Activated naive CD4-positive, alpha-beta T cell treated with anti-CD3 and anti-CD28 coated beads, Interleukin-2, amount 10 ng/mL, durations not matched to agents 5 hours and 36 hours (primary cell): ENCODE data around the gene MCM5. TPM values are rescaled to one million over a fixed set of nuclear protein-coding genes. Genes with fewer than 3 reads are reported as not detected.

Experiments used
- total RNA-seq, 2 experiments: library from RNA; stranded (reverse); gene quantifications; one replicate each; pipeline ENCODE4 v1.2.3, GENCODE V29; 2021

The MCM5 gene
- total RNA-seq = 100 to 1,000 TPM; 139 to 148 TPM

DNA sequence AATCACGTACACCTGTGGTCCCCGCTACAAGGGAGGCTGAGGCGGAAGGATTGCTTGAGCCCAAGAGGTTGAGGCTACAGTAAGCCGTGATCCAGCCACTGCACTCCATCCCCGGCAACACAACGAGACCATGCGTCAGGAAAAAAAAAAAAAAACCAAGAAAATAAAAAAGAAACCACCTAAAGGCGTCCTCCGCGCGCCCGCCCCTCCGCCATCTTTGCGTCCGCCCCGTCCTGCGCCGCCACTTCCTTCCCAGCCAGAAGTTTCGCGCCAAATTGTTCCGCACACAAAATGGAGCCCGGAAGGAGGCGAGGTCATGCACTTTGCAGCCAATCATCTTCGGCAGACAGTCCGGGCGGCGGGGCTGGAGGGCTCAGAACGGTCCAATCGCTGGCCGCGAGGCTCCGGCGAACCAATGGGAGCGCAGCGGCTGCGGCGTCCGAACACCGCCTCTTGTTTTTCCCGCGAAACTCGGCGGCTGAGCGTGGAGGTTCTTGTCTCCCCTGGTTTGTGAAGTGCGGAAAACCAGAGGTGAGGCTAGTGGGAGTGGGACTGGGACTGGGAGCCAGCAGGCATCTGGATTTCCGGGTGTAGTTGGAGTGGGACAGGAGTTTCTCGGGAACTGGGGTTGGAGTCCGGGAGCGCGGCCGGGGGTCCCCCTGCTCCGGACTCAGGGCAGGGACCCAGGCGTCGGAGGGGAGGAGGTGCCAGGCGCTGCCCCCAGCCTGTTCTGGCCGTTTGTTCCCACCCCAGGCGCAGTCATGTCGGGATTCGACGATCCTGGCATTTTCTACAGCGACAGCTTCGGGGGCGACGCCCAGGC, at the start of gene MCM5:
Gene MCM5, plus strand, starts transcription at position 463 of the 823 bp plus-strand sequence. Its CDS starts 299 bp downstream, at position 762.

DNA sequence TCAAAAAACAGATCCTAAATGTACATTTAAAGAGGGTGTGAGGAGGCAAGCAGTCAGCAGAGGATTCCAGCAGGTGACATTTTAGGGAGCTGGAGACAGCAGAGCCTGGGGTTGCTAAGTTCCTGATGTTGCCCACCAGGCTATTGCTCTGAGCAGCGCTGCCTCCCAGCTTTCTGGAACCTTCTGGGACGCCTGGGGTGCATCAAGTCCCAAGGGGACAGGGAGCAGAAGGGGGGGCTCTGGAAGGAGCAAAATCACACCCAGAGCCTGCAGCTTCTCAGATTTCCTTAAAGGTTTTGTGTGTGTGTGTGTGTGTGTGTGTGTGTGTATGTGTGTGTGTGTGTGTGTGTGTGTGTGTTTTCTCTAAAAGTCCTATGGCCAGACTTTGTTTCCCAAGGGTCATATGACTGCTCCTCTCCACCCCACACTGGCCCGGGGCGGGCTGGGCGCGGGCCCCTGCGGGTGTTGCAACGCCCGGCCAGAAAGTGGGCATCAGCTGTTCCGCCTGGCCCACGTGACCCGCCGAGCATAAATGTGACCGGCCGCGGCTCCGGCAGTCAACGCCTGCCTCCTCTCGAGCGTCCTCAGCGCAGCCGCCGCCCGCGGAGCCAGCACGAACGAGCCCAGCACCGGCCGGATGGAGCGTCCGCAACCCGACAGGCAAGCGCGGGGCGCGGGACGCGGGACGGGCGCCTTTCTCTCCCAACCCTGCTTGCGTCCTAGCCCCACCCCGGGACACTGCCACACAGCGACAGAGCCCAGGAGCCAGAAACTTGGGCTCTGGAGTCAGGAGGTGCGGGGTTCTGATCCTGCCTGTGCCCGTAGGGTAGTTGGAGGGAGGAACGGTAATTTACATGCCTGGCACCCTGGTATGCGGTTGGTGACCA, 19.2 kb upstream of the MCM5 start, which contains the start of gene HMOX1:
Gene HMOX1, plus strand, starts transcription at position 560 of the 887 bp plus-strand sequence. Its CDS starts 78 bp downstream, at position 638.

Other genes starting within 250 kb of the MCM5 start
- 10 to 100 TPM; 29.3 to 31.1 TPM for gene HMGXB4, start 142.6 kb upstream of the MCM5 start, total RNA-seq
- 10 to 100 TPM; 39.4 to 43.3 TPM for gene TOM1, start 100.2 kb upstream of the MCM5 start, total RNA-seq
- under 1 TPM in 1 of 2 experiments, not detected in 1; 0.25 TPM for gene HMOX1, start 19.0 kb upstream of the MCM5 start, total RNA-seq
- not detected for gene RASD2, start 140.7 kb downstream of the MCM5 start, total RNA-seq
- not detected for gene MB, start 217.2 kb downstream of the MCM5 start, total RNA-seq
- gene APOL6, start 248.3 kb downstream of the MCM5 start, total RNA-seq = 10 to 100 TPM; 70.9 to 74.0 TPM